ENCODE results near the gene EPAS1. TPM values are rescaled to one million over a fixed set of nuclear protein-coding genes. Genes with fewer than 3 reads are reported as not detected.

The EPAS1 gene
- total RNA-seq, 1 donor from 2014 or later: 0.15 TPM

DNA sequence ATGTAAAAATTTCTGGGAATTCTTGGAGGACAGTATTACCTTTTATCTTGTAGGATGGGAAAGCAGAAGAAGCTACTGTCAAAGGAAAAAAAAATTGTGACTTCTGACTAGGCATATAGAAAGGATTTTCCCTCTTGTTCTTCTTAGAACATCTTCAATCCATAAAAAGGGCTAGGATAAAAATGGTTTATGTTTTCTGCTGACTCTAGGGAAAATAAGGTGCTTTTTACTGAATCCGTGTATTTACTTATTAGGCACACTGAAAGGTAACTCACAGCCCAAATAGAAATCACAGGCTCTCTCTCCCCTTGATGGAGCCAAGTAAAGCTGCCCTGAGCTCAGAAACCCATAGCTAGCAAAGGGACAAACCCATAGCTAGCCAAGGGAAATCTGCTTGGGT is 74.6 kb downstream of the EPAS1 start:
- Histone ChIP-seq H3K79me2 (ENCODE audit: low read depth) (no peaks in the 10 kb centered on the region), H3K4me1 (no peaks in the 10 kb centered on the region), H3K4me3 (no peak overlapping the region), H3K27ac (no peak overlapping the region), H3K9me3 (ENCODE audit: low read depth) (no peaks in the 10 kb centered on the region), H2AFZ (replicated peaks) (no peak overlapping the region), H3F3A (ENCODE audit: low read depth) (no peaks in the 10 kb centered on the region), H3K9ac (no peak overlapping the region), H4K20me1 (ENCODE audit: low read depth) (no peaks in the 10 kb centered on the region), H3K27me3 (no peaks in the 10 kb centered on the region), H3K4me2 (no peak overlapping the region), H3K36me3 (no peaks in the 10 kb centered on the region)
- Mint-ChIP-seq H3K36me3 (no peaks in the 10 kb centered on the region), H3K4me3 (no peak overlapping the region), H3K4me1 (no peaks in the 10 kb centered on the region), H3K27ac (no peak overlapping the region), H3K27me3 (ENCODE audit: insufficient read depth, low read depth) (peaks cover 3% of the 10 kb centered on the region), H3K9me3 (peaks cover 3% of the 10 kb centered on the region)
- TF ChIP-seq, protein P1, sequence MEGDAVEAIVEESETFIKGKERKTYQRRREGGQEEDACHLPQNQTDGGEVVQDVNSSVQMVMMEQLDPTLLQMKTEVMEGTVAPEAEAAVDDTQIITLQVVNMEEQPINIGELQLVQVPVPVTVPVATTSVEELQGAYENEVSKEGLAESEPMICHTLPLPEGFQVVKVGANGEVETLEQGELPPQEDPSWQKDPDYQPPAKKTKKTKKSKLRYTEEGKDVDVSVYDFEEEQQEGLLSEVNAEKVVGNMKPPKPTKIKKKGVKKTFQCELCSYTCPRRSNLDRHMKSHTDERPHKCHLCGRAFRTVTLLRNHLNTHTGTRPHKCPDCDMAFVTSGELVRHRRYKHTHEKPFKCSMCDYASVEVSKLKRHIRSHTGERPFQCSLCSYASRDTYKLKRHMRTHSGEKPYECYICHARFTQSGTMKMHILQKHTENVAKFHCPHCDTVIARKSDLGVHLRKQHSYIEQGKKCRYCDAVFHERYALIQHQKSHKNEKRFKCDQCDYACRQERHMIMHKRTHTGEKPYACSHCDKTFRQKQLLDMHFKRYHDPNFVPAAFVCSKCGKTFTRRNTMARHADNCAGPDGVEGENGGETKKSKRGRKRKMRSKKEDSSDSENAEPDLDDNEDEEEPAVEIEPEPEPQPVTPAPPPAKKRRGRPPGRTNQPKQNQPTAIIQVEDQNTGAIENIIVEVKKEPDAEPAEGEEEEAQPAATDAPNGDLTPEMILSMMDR (IDR thresholded peaks at IDR 0.05): no peak
- TF ChIP-seq EZH2phosphoT487 (IDR thresholded peaks at IDR 0.05) (no peak), EZH2 (IDR thresholded peaks at IDR 0.05) (no peak)
- DNase-seq (ENCODE audit: low spot score): no peak

DNA sequence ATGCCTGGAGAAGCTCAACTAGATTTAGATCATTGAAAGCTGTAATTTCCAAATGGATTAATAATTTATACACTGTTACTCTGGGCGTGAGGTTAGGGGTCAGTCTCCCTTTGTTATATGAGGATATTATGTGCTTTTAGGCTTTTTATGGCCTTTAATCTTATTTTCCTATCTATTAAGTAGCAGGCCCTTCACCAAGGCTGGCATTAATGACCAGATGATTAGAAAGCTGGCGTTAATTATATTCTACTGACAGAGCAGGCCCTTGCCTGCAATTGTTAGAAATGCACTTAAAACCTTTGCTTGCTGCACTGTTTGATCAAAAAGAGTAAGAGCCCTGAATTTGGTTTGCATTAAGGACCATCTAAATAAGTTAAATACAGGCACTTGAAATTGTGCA is 75.3 kb downstream of the EPAS1 start:
- DNase-seq (ENCODE audit: low spot score): no peak
- Mint-ChIP-seq H3K27me3 (ENCODE audit: insufficient read depth, low read depth) (peaks cover 3% of the 10 kb centered on the region), H3K4me3 (no peak overlapping the region), H3K27ac (no peak overlapping the region), H3K9me3 (peaks cover 3% of the 10 kb centered on the region), H3K36me3 (no peaks in the 10 kb centered on the region), H3K4me1 (no peaks in the 10 kb centered on the region)
- Histone ChIP-seq H3K4me3 (no peak overlapping the region), H2AFZ (replicated peaks) (no peak overlapping the region), H3K9ac (no peak overlapping the region), H3K4me1 (no peaks in the 10 kb centered on the region), H4K20me1 (ENCODE audit: low read depth) (no peaks in the 10 kb centered on the region), H3F3A (ENCODE audit: low read depth) (no peaks in the 10 kb centered on the region), H3K4me2 (no peak overlapping the region), H3K79me2 (ENCODE audit: low read depth) (no peaks in the 10 kb centered on the region), H3K36me3 (no peaks in the 10 kb centered on the region), H3K27me3 (no peaks in the 10 kb centered on the region), H3K9me3 (ENCODE audit: low read depth) (no peaks in the 10 kb centered on the region), H3K27ac (no peak overlapping the region)
- TF ChIP-seq, protein P1 (IDR thresholded peaks at IDR 0.05): no peak
- TF ChIP-seq EZH2phosphoT487 (IDR thresholded peaks at IDR 0.05) (no peak), EZH2 (IDR thresholded peaks at IDR 0.05) (no peak)

GRCh38 chr2:46373238-46373637 is 76.0 kb downstream of the EPAS1 start:
- Mint-ChIP-seq H3K9me3 (peaks cover 3% of the 10 kb centered on the region), H3K36me3 (no peaks in the 10 kb centered on the region), H3K27ac (no peak overlapping the region), H3K4me3 (no peak overlapping the region), H3K27me3 (ENCODE audit: insufficient read depth, low read depth) (peaks cover 3% of the 10 kb centered on the region), H3K4me1 (no peaks in the 10 kb centered on the region)
- H3F3A ChIP-seq (ENCODE audit: low read depth): no peaks in the 10 kb centered on the region
- H3K36me3 ChIP-seq: no peaks in the 10 kb centered on the region
- no peaks in the 10 kb centered on the region for H3K27me3 ChIP-seq
- H3K79me2 ChIP-seq (ENCODE audit: low read depth): no peaks in the 10 kb centered on the region
- DNase-seq (ENCODE audit: low spot score): no peak
- TF ChIP-seq, protein P1 (IDR thresholded peaks at IDR 0.05): no peak
- no peaks in the 10 kb centered on the region for H3K4me1 ChIP-seq
- no peak overlapping the region for H3K4me3 ChIP-seq
- H3K4me2 ChIP-seq: no peak overlapping the region
- no peaks in the 10 kb centered on the region for H3K9me3 ChIP-seq (ENCODE audit: low read depth)
- no peak overlapping the region for H2AFZ ChIP-seq (replicated peaks)
- no peak overlapping the region for H3K9ac ChIP-seq
- H3K27ac ChIP-seq: no peak overlapping the region
- no peaks in the 10 kb centered on the region for H4K20me1 ChIP-seq (ENCODE audit: low read depth)
